ENCODE measurements around the gene ALDH5A1.

DNA sequence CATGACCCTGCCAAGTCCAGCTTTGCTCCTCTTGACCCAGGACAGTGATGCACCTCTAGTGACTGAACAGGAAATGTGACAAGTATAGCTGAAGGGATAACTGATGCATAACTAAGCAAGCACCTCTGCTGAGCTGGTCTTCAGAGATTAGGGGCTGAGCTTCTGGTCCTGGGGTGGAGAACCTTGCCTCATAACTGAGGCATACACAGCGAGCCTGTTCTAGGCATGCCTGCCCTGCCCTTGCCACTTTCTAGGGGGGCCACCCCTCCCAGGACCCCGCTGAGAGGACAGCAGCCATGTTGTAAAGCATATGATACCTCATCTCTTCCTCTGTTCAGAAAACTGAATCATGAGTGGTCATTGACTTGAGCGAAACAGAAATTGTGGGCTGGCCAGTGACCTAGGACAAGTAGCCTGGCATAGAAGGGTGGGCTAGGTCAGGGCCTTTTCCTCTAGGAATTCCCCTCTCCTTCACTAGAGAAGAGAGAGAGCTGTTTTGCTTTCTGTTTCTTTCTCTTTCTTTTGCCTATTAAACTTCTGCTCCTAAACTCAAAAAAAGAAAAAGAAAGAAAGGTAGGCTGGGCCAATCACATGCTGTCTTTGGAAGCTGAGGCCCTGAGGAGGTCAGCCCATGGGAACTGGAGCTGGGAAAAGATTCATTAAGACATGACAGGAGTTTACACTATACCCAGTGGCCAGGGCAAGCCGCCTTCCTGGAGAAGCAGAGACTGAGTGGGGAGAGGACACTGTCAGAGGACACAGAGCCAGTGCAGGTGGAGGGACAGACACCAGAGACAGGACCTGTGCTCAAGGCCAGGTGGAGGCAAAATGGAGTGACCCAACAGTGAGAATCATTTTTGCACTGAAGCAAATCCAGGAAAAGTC, 23.1 kb downstream of the ALDH5A1 start:
- TF ChIP-seq CTCF (IDR thresholded peaks at IDR 0.05) (no peak), POLR2A (IDR thresholded peaks at IDR 0.05) (no peak)
